ENCODE results near the gene CNTN4. TPM values are rescaled to one million over a fixed set of nuclear protein-coding genes. Genes with fewer than 3 reads are reported as not detected.

Gene CNTN4
- total and polyA plus RNA-seq, 2 of the 8 experiments (the other 6 are each of a cell fraction or from before 2014, with no cell fraction given), result 0.41 to 2.2 TPM

DNA sequence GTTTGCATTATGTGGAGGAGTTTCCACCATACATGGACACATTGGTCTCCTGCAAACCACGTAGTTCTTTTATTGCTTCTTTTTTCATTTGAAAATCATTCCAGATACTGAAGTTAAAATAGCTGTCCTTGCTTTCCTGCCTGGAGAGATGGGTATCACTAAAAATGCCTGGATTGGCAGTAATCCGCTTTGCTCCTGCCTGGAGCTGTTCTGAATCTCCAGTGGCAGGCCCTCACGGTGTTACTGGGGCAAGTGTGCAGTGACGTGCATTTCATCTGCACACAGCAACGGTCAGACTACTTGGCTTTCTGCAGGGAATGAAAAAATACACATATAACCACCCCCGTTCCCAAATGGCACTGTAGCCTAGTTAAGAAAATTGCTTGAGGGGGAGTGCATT lies 738.6 kb downstream of the CNTN4 start:
- H4K5ac ChIP-seq (ENCODE audit: insufficient read length, low read depth, low read length), result no peak overlapping the region
- no peak overlapping the region for H3K18ac ChIP-seq (ENCODE audit: extremely low read depth, low read length)
- no peak overlapping the region for H3K9ac ChIP-seq (replicated peaks in 1 of 4; ENCODE audit: extremely low read depth in 1 of 4, low read depth in 3 of 4, low read length in 3 of 4)
- DNase-seq (ENCODE audit: low read depth in 1 of 2, low spot score in 2 of 2) (no peak), FAIRE-seq (no peak)
- no peak overlapping the region for H3K4ac ChIP-seq (replicated peaks; ENCODE audit: insufficient read length, low read depth, low read length)
- no peaks in the 10 kb centered on the region for H3K23me2 ChIP-seq (ENCODE audit: low read depth, low read length)
- TF ChIP-seq POU5F1 (IDR thresholded peaks at IDR 0.05; ENCODE audit: low read depth, low read length) (no peak), KDM1A (IDR thresholded peaks at IDR 0.05; ENCODE audit: borderline replicate concordance, low read length) (no peak), E2F6 (IDR thresholded peaks at IDR 0.05) (no peak), KDM5A (IDR thresholded peaks at IDR 0.05; ENCODE audit: low read length) (no peak)
- H3K27ac ChIP-seq (ENCODE audit: low read depth, low read length), result no peak overlapping the region
- WGBS, 2 experiments (ENCODE audit: extremely low coverage in 1 of 2, insufficient coverage in 1 of 2, insufficient read length in 1 of 2, insufficient replicate concordance in 2 of 2, low coverage in 1 of 2, low lambda C conversion rate in 2 of 2, missing lambda C conversion rate in 1 of 2), result 95% methylated on average over 6 of the region's 6 CpGs; no CpG with 5 or more reads in 1 of the 2 experiments
- H2AFZ ChIP-seq (ENCODE audit: low read length), result no peak overlapping the region
- no peak overlapping the region for H2BK120ac ChIP-seq (replicated peaks; ENCODE audit: low read depth, low read length)
- H4K20me1 ChIP-seq (replicated peaks in 1 of 2; ENCODE audit: control insufficient read depth in 1 of 2, insufficient read depth in 2 of 2, low read length in 2 of 2), result no peaks in the 10 kb centered on the region
- CTCF ChIA-PET (ENCODE audit: partially characterized antibody), result interaction anchor here (1.5 kb wide), 1 partner anchor 10 kb away, joined by 5 read pairs; no protein-coding TSS in a partner anchor
- no peak overlapping the region for H2BK12ac ChIP-seq (ENCODE audit: low read depth, low read length)
- no peak overlapping the region for H3K23ac ChIP-seq (ENCODE audit: insufficient read length)
- no peak overlapping the region for H2BK20ac ChIP-seq (ENCODE audit: low read length)
- H3K4me3 ChIP-seq (ENCODE audit: extremely low read depth in 1 of 4, insufficient read depth in 2 of 4, low read depth in 3 of 4, low read length in 4 of 4), result no peak overlapping the region
- H2AK5ac ChIP-seq (ENCODE audit: low read depth, low read length), result no peak overlapping the region
- H3K4me2 ChIP-seq (ENCODE audit: insufficient read depth in 1 of 2, low read depth in 2 of 2, low read length in 2 of 2), result no peak overlapping the region
- H3K56ac ChIP-seq (replicated peaks; ENCODE audit: insufficient read length, low read depth, low read length), result no peak overlapping the region
- peak overlapping the region; percentile 38; the same call in 1 of the 2 replicates for H4K8ac ChIP-seq (ENCODE audit: extremely low read depth, insufficient read depth, low read length)
- H3K4me1 ChIP-seq (replicated peaks in 1 of 4; ENCODE audit: control insufficient read depth in 3 of 4, insufficient read depth in 4 of 4, low read length in 3 of 4), result no peaks in the 10 kb centered on the region
- no peaks in the 10 kb centered on the region for H3K79me1 ChIP-seq (ENCODE audit: low read depth, low read length)
- POLR2A ChIA-PET (ENCODE audit: partially characterized antibody), result no interaction called here
- no peaks in the 10 kb centered on the region for H3K27me3 ChIP-seq (replicated peaks in 1 of 4; ENCODE audit: control insufficient read depth in 3 of 4, extremely low read depth in 1 of 4, insufficient read depth in 3 of 4, low read length in 3 of 4)
- no peak overlapping the region for H4K91ac ChIP-seq (replicated peaks; ENCODE audit: insufficient read length, low read length)
- no peaks in the 10 kb centered on the region for H3K9me3 ChIP-seq (ENCODE audit: insufficient read depth in 2 of 2, low read depth in 1 of 2, low read length in 1 of 2)
- no peaks in the 10 kb centered on the region for H3K36me3 ChIP-seq (ENCODE audit: control insufficient read depth in 2 of 4, insufficient read depth in 4 of 4, low read length in 3 of 4)
- H2BK5ac ChIP-seq (ENCODE audit: low read depth, low read length), result no peak overlapping the region
- no peak overlapping the region for H3K14ac ChIP-seq (ENCODE audit: insufficient read length)
- H3K79me2 ChIP-seq (ENCODE audit: control insufficient read depth in 1 of 2, insufficient read depth in 2 of 2, low read length in 2 of 2), result no peaks in the 10 kb centered on the region
- no peak overlapping the region for H2BK15ac ChIP-seq (ENCODE audit: low read length)
